ENCODE results near the gene SLC25A34. TPM values are rescaled to one million over a fixed set of nuclear protein-coding genes. Genes with fewer than 3 reads are reported as not detected.

The SLC25A34 gene
- total RNA-seq, 2 donors from 2014 or later, result 2.4 to 7.5 TPM

DNA sequence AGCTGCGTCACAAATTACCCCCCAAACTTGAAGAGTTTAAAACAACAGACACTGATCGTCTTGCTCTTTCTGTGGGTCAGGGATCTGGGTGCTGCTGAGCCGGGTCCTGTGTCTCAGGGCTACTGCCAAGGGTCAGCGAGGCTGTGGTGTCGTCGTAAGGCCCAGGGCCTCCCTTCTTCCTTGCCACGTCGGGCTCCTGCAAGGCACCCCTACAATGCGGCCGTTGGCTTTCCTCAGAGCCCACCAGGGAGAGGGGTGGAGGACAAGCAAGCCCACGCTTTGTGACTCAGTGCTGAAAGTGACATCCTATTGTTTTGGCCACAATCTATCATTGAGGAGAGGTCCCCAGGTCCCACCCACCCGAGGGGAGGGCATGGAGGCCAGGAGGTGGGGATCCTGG lies 14.9 kb downstream of the SLC25A34 start:
- Histone ChIP-seq H3K27me3 (replicated peaks; ENCODE audit: insufficient read depth) (no peaks in the 10 kb centered on the region), H3K27ac (peak overlapping the region; percentile 95 to 99), H3K4me1 (ENCODE audit: control insufficient read depth in 1 of 2, low read depth in 2 of 2) (peaks cover 49 to 89% of the 10 kb centered on the region in 2 donors), H3K36me3 (no peaks in the 10 kb centered on the region), H3K4me3 (no peak overlapping the region), H3K9me3 (no peaks in the 10 kb centered on the region)
- no peak for DNase-seq (ENCODE audit: low spot score)
- TF ChIP-seq, protein P1, sequence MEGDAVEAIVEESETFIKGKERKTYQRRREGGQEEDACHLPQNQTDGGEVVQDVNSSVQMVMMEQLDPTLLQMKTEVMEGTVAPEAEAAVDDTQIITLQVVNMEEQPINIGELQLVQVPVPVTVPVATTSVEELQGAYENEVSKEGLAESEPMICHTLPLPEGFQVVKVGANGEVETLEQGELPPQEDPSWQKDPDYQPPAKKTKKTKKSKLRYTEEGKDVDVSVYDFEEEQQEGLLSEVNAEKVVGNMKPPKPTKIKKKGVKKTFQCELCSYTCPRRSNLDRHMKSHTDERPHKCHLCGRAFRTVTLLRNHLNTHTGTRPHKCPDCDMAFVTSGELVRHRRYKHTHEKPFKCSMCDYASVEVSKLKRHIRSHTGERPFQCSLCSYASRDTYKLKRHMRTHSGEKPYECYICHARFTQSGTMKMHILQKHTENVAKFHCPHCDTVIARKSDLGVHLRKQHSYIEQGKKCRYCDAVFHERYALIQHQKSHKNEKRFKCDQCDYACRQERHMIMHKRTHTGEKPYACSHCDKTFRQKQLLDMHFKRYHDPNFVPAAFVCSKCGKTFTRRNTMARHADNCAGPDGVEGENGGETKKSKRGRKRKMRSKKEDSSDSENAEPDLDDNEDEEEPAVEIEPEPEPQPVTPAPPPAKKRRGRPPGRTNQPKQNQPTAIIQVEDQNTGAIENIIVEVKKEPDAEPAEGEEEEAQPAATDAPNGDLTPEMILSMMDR (IDR thresholded peaks at IDR 0.05), result no peak
- no peak for ATAC-seq (ENCODE audit: insufficient number of reproducible peaks, low FRiP score, low read depth)

DNA sequence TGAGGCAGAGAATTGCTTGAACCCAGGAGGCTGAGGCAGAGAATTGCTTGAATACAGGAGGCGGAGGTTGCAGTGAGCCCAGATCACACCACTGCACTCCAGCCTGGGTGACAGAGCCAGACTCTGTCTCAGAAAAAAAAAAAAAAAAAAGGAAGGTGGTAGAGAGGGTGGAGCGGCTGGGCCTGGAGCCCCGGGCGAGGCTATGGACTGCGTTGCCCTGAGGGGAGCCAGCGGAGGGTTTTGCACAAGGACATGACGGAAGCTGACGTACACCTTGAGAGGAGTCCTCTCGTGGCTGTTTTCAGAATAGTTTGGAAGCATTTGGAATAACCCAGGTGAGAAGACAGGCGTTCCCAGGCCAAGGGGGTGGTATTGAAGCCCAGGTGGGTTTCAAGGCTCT lies 15.7 kb downstream of the SLC25A34 start:
- Histone ChIP-seq H3K4me1 (ENCODE audit: control insufficient read depth in 1 of 2, low read depth in 2 of 2) (peaks cover 43 to 89% of the 10 kb centered on the region in 2 donors), H3K36me3 (no peaks in the 10 kb centered on the region), H3K4me3 (peak overlapping the region; percentile 55), H3K9me3 (no peaks in the 10 kb centered on the region), H3K27ac (peak overlapping the region; percentile 95 to 99), H3K27me3 (replicated peaks; ENCODE audit: insufficient read depth) (no peaks in the 10 kb centered on the region)
- no peak for DNase-seq (ENCODE audit: low spot score)
- TF ChIP-seq, protein P1 (IDR thresholded peaks at IDR 0.05), result no peak
- no peak for ATAC-seq (ENCODE audit: insufficient number of reproducible peaks, low FRiP score, low read depth)

DNA sequence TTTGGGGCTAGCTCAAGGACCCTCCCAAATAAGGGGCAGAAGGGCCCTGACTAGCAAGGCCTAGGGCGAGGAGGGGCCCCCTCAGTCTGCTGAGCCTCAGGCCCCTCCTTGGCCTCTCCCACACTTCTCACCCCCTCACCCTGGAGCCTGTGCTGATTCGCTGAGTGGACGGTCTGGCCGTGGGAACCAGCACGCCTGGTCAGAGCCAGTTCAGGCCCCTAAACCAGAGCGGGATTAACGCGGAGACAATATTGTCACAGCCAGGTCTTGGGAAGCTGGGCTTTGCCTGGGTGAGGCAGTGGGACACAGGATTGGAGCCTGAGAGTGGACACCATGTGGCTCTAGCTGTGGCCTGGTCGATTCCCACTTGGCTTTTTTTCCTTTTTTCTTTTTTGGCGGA lies 17.7 kb downstream of the SLC25A34 start:
- TF ChIP-seq, protein P1 (IDR thresholded peaks at IDR 0.05), result no peak
- peaks cover 29 to 82% of the 10 kb centered on the region in 2 donors for H3K4me1 ChIP-seq (ENCODE audit: control insufficient read depth in 1 of 2, low read depth in 2 of 2)
- DNase-seq (ENCODE audit: low spot score) (no peak), ATAC-seq (ENCODE audit: insufficient number of reproducible peaks, low FRiP score, low read depth) (no peak)
- peak overlapping the region; percentile 95 to 99 for H3K27ac ChIP-seq
- H3K36me3 ChIP-seq, result no peaks in the 10 kb centered on the region
- H3K4me3 ChIP-seq, result no peak overlapping the region
- no peaks in the 10 kb centered on the region for H3K27me3 ChIP-seq (replicated peaks; ENCODE audit: insufficient read depth)
- no peaks in the 10 kb centered on the region for H3K9me3 ChIP-seq

- Histone ChIP-seq H3K9me3 (no peaks in the 10 kb centered on the region), H3K36me3 (no peaks in the 10 kb centered on the region), H3K4me1 (ENCODE audit: control insufficient read depth in 1 of 2, low read depth in 2 of 2) (peaks cover 21 to 71% of the 10 kb centered on the region in 2 donors), H3K4me3 (no peak overlapping the region), H3K27me3 (replicated peaks; ENCODE audit: insufficient read depth) (no peaks in the 10 kb centered on the region), H3K27ac (peak overlapping the region; percentile 93 to 98)
- TF ChIP-seq, protein P1 (IDR thresholded peaks at IDR 0.05), result no peak
- no peak for ATAC-seq (ENCODE audit: insufficient number of reproducible peaks, low FRiP score, low read depth)
- DNase-seq (ENCODE audit: low spot score), result no peak
Observed at GRCh38 chr1:15755021-15755645, 19.1 kb downstream of the SLC25A34 start.

GRCh38 chr1:15755646-15756040 lies 19.6 kb downstream of the SLC25A34 start:
- H3K27ac ChIP-seq, result peak overlapping the region; percentile 93 to 98
- TF ChIP-seq, protein P1 (IDR thresholded peaks at IDR 0.05), result no peak
- no peaks in the 10 kb centered on the region for H3K36me3 ChIP-seq
- H3K4me3 ChIP-seq, result no peak overlapping the region
- DNase-seq (ENCODE audit: low spot score) (no peak), ATAC-seq (ENCODE audit: insufficient number of reproducible peaks, low FRiP score, low read depth) (no peak)
- no peaks in the 10 kb centered on the region for H3K9me3 ChIP-seq
- no peaks in the 10 kb centered on the region for H3K27me3 ChIP-seq (replicated peaks; ENCODE audit: insufficient read depth)
- peaks cover 16 to 65% of the 10 kb centered on the region in 2 donors for H3K4me1 ChIP-seq (ENCODE audit: control insufficient read depth in 1 of 2, low read depth in 2 of 2)
